Renal cortical epithelial cell (primary cell): ENCODE results near the gene SNED1. TPM values are rescaled to one million over a fixed set of nuclear protein-coding genes. Genes with fewer than 3 reads are reported as not detected.

Experiments
- DNase-seq: peaks from one replicate; pipeline ENCODE4 v3.0.0-alpha.2; 2011; ENCODE audit warnings: low read depth
- total RNA-seq: library from RNA; depleted of rRNA; stranded (reverse); fragments of >200 nt; gene quantifications from 2 replicates; pipeline ENCODE4 v1.2.3, GENCODE V29; 2014

Gene SNED1
- total RNA-seq, 1 donor from 2014 or later, result 4.2 TPM

DNA sequence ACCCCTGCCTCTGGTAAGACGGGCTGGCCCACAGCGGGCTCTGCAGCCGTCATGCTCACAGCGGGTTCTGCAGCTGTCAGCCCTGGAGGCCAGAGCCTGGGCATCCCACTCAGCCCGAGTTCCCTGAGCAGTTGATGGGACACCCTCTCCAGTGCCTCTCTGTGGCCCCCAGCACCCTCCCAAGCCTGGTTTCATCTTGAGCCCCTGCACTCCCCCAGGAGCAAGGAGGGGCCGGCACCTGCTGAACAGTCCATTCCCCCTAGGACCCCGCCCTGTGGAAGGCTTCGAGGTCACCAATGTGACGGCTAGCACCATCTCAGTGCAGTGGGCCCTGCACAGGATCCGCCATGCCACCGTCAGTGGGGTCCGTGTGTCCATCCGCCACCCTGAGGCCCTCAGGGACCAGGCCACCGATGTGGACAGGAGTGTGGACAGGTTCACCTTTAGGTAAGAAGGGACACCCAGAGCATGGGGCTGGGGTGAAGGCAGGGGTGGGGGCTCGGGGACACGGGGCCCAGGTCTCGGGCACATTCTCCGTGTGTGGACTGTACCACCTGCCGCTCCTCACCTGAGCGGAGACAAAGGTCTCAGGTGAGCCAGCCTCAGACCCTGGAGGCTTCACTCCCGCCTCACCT is 69.2 kb downstream of the SNED1 start:
- DNase-seq, result no peak

DNA sequence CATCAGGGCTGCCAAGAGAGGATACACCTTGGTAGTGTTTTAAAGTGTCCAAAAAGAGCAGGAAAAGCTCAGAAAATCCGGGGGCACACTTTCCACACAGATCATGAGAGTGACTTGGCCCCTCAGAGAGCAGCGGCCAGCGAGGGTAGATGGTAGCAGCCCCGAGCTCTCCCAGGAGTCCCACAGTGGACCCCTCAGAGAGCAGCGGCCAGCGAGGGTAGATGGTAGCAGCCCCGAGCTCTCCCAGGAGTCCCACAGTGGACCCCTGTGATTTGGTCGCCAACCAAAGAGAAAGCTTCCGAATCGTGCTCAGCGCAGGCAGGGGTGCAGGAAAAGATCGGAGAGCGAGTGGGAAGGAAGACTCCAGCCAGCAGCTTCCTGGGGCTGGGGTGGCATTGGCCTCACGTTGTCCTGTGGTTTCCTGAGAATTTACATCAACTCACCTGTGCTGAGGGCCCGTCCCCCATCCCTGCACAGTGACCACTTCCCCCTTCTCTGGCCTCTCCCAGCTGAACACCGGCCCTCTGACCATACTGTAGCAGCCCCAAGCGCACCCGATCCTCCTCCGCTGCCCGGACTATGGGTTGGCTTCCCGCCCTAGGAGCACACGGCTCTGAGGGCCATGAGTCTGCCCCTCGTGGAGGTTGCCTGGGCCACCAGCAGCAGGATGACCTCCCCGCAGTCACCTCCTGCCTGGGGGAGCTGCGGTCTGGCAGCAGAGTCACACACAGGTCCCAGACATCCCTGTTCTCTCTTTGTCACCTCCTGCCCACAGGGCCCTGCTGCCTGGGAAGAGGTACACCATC is 69.9 kb downstream of the SNED1 start:
- DNase-seq, result no peak

DNA sequence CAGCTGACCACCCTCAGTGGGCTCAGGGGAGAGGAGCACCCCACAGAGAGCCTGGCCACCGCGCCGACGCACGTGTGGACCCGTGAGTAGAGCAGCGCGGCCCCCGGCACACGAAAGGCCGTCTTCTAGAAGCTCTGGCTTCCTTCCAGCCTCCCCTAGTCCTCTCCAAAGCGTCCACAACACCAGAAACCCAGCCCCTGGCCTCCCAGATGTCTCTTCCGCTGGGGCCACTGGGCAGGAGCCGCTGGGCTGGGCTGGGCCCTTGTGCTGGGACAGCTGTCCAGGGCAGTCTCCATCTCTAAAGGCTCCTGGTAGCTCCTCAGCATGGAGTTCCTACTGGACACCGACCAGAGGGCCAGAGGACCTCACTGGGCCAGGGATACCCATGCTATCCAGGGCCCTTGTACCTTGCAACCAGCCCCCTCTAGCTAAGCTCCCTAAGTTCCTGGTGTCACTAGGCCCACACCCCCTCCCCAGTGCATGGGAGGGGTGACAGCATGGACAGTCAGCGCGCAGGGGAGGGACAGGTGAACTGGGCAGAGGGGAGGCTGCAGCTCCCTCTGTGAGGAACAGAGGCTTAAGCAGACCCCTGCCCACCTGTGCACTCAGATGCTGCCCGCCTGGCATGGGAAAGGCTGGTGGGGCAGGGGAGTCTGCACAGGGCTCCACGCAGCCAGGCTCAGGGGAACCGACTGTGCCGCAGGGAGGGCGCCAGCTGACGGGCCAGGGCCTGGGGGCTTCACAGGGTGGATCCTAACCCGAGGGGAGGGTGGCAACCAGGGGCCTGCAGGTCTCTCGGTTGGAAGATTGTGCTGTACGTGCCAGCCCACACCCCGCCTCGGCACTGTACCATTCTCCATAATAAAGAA is 70.8 kb downstream of the SNED1 start:
- DNase-seq, result no peak

DNA sequence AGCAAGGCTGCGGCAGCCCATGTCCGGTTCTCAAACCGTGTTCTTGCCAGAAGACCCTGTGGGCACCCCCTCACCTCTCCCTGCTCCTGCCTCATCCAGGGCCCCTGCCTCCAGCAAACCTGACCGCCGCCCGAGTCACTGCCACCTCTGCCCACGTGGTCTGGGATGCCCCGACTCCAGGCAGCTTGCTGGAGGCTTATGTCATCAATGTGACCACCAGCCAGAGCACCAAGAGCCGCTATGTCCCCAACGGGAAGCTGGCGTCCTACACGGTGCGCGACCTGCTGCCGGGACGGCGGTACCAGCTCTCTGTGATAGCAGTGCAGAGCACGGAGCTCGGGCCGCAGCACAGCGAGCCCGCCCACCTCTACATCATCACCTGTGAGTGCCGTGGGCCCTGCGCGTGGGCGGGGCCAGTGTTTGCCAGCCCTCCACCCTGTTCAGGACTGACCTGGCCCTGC is 71.4 kb downstream of the SNED1 start:
- DNase-seq, result no peak

DNA sequence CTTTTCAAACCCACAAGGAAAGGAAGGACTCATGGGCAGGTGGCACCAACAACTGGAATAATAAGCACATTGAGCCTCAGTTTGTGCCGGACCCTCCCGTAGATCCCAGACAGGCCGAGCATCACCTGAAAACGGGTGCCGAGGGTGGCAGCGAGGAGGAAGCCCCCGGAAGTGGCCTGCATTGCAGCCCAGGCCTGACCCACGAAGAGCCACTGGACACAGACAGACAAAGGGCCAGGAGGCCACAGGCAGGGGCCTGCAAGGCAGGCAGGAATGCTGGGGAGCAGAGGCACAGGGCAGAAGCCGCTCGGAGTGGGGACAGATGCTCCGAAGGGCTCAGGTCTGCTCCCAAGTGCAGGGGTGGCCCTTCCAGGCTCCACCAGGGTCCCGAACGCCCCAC is 71.9 kb downstream of the SNED1 start:
- no peak for DNase-seq

DNA sequence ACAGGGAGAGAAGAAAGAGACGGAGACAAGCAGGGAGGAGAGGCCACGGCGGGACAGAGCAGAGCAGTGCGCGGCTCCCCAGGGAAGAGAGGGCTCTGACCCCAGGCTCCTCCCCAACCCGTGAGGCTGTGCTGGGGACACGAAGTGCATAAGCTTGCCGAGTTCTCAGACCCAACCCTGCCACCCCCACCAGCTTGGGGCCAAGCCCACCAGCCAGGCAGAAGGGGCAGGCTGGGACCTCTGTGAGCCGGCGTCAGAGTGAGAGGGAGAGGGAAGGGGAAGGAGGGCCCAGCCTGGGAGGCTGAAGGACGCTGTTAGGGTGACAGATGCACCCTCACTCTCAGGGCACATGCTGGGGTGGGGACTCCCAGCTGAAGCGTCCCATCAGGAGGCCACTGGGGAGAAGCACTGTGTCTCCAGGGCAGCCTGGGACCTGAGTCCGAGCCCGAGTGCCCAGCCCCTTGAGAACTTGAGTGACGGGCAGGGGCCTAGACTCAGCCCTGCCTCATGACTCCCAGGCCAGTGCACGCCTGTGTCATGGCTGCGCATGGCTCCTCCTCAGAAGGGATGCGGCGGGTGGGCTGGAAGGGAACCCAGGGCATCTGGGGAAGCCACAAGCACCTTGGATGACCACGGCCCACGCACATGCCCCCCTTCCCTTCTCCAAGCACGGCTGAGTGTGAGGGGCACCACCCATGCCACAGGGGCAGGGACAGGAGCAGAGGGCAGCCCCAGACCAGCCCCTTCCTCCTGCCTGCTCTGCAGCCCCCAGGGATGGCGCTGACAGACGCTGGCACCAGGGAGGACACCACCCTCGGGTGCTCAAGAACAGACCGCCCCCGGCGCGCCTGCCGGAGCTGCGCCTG is 72.6 kb downstream of the SNED1 start:
- DNase-seq, result no peak

DNA sequence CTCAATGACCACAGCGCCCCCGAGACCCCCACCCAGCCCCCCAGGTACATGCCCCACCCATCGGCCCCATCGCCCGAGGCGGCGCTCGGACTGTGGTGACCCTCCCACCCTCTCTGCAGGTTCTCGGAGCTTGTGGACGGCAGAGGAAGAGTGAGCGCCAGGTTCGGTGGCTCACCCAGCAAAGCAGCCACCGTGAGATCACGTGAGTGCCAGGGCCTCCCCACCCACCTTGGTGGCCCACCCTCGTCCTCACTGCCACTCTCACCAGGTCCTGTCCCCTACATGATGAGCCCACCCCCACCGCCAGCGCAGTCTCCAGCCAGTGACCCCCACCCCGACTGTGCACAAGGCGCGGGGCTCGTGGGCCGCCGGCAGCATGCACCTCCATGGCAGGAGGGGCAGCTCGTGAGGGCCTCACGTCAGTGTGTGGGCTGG is 73.3 kb downstream of the SNED1 start:
- no peak for DNase-seq

DNA sequence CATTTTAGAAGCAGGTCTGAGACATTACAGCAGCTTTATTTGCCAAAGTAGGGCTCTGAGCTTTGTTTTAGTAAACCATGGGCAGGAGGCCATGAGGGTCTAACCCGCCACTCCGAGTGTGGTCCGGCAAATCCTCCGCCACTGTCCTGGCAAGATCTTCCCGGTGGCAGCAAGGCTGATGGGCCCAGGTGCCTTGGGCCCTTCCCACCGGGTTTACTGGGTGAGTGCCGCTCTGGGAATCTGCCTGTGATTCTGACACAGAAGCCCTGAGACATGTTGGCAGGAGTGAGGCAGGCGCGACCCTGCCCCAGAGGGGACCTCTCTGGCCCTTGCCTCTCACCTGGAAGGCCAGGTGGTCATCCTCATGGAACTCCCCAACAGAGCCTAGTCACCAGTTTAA is 73.7 kb downstream of the SNED1 start:
- DNase-seq, result no peak

DNA sequence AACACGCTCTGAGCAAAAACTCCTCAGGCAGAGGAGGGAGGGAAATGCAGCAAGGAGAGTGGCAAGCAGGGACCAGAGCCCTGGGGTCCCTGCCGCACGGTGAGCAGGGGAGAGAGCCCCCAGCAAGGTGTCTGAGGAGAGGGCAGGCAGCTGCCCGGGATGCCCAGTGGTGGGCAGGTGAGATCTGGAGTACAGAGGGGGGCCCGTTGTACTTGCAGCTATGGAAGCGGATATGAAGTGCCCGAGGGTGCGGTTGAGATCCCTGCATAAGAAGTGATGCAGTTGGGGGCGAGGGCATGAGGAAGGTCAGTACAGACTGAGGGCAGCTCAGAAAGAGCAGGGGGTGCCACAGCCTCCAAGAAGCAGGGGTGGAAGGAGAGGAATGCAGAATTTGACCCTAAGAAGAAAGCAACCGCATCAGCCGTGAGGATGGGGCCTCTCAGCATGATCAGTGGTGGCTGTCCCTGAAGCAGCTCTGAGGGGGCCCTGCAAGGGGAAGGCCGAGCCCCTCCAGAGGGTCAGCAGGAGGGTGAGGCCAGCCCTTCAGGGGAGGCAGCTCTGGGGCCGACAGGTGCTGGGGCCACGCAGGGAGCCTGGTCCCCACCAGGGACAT is 74.2 kb downstream of the SNED1 start:
- no peak for DNase-seq

DNA sequence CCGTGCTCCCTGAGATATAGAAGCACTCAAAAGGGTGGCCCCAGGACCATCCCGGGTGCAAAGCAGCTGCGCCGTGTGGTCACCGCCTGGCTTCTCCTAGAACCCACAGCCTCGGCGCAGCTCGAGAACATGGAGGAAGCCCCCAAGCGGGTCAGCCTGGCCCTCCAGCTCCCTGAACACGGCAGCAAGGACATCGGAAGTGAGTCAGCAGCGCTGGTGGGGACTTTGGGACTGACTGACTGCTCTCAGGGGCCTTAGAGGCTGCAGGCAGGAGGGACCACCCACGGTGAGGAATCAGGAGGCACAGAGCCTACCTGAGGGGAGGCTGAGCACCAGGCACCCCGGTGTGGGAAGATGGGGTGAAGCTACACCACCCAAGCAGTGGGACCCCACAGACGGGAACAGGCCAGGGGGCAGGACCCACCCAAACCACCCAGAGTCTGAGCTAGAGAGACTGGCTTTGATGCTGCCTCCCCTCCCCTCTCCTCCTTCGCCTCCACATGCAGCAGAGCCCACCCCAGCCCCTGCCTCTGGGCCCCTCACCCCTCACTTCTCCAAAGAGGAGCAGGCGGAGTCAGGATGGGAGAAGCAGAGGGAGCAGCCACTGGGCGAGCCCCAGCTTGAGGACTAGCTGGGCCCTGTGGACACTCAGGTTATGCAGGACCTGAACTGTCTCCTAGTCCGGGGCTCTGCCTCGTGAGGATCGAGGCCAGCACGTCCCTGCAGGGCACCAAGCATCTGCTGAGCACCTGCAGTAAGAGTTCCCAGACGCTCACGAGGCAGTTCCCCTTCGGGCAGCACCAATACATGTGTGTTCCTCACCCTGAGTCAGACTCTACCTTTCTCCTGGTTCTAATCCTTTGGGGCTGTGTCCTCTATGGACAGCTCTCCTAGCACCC is 75.0 kb downstream of the SNED1 start:
- DNase-seq, result no peak

DNA sequence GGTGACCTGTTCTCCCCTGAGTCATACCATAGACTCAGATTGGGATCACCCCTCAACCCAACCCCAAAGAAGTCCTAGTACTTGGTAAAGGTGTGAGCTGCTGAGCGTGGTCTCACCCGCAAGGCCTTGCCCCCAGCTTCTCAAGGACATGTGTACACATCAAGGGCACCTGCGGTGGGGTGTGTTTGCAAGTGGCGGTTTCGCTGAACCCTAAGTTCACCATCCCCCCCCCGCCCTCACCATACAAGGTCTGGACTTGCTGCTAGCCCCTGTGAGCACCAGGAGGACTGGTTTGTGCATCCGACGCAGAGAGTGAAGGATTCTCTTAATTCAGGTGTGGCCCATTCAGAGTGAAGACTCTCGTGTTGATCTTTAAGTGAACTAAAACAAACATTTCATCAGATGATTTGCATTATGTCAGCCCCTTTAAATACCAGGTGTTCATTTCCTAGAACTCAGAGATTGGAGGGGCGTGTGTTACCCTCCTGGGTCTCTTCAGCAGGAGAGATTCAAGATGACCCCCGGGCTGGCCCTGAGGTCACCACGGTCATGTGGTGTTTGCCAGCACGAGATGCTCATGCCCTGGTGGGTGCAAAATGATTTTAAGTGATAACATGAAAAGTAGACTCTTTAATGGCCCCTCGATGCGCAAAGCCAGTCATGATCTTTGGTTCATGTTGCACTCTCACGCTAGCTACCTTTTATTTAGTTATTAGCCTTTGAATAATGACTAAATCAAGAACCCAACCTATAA is 75.8 kb downstream of the SNED1 start:
- no peak for DNase-seq

DNA sequence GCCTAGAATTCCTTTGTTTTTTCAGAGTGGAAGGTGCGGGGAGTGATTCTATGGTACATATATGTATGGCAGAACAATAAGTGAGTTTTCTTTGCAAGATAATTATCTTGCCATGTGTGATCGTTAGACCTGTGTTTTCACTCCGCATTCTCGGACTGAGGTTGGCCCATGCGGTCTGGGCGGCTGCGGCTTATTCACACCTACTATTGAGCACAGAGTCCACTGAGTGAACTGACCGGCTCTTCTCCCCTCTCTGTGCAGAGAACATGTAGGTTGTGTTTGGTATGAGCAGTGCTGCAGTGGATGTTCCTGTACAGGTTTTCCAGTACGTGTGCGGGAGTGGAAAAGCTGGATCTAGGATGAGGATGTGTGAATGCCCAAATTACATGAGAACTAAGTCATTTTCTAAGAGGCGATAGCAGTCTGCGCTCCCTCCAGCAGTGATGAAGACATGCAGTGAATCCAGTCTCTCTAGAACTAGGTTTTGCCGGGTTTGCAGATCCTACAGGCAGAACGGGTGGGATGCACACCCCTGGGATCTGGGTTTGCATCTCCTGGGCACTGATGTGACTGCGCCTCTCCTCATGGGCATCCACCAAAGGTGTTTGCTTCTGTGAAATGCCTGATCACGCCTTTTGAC is 76.6 kb downstream of the SNED1 start:
- no peak for DNase-seq

DNA sequence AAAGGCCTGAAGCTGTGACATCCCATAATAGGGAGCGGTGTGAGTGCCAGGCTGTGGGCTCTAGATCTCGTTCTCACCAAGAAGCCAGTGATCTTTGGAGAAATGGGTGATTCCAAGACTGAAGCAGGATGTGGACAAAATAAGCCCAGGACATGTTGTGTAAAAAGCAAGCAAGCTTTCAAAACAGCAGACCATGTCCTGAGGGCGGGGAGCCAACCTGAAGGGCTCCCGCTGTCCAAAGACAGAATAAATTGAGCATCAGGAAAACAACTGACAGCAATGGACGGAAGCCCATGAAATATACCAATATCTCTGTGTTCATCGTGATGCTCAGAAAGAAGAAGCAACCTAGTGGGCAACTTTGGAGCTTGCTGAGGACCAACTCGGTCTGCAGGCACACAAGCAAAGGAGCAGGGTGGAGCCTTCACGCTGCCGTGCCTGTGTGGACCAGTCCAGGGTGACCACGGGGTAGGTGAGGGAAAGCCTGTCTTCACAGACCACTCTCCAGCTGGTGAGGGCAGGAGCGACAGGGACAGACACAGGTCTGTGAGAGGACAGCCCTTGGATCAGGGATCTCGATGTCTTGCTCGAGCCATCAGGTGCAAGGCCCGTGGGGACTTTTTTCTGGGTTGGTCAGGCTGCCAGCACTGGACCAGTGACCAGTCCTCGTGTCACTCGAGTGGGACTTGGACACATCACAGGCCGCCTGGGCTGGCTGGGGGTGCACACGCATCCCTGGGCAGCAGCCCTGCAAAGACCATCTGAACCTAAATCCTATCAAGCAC is 82.2 kb downstream of the SNED1 start:
- DNase-seq, result no peak

DNA sequence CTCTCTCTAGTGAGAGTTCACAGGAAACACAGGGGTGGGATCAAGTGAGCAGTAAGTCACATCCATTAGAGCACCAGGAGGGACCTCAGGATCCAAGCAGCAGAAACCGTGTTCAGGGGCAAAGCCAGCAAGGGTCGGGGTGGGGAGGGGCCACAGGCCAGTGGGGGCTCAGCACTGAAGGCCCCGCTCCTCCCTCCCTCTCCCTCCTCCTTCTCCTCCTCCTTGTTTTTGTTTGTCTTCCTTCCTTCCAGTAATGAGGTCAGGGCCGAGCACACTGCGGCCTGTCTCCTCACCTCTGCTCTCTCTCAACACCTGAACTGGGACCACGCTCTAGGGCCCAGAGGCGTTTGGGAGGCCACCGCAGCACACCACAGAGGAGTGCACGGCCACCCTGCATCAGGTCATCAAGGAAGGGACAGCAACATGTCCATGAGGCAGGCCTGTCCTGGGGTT is 82.8 kb downstream of the SNED1 start:
- DNase-seq, result no peak

DNA sequence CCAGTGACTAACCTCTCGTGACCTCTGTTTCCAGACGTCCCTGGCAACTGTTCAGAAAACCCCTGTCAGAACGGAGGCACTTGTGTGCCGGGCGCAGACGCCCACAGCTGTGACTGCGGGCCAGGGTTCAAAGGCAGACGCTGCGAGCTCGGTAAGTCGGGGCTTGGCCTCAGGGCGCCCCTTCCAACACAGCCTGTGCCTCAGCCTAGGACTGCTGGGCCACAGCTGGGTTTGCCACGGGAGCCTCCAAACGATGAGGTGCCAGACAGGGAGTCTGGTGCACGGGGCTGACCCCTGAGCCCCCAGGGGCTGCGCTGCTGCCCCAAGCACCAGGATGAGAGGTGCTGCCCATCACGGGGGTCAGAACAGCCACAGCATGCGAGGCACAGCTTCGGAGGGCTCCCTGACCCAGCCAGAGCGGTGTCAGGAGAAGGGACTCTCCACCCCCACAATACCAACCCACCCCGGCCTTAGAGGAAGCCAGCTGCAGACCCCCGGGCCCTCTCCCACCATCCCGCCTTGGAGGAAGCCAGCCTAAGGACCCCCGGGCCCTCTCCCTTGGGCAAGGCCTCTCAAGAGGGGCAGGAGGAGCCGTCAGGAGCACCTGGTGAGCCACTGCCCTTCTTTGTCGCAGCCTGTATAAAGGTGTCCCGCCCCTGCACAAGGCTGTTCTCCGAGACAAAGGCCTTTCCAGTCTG is 83.4 kb downstream of the SNED1 start:
- DNase-seq, result no peak

DNA sequence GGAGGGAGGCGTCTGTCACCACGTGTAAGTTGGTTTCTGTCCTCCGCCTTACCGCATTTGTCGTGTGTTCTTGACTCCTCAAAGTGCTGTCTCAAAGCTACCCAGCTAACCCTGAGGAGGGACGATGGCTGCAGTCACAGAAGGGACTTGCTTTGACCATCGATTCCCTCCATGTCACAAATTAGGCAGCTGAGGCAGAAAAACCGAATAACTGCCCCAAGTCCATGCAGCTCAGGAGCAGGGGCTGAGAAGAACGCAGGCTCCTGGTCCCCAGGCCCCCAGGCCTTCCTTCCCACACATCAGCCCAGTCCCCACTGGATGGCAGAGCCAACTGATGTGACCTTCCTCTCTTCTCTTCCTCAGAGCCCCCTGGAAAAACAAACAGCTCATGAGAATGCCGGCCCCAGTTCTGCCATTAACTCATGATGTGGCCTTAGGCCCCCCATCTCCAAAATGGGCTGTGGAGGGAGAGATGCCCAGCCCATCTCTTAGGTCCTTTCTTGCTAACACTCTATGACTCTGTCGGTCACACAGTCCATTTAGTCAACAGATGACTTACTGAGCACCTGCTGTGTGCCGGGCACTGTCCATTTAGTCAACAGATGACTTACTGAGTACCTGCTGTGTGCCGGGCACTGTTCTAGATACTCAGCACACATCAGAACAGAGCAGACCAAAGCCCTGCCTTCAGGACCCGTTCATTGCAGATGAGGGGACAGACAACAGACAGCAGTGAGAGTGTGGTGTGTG is 84.1 kb downstream of the SNED1 start:
- no peak for DNase-seq

DNA sequence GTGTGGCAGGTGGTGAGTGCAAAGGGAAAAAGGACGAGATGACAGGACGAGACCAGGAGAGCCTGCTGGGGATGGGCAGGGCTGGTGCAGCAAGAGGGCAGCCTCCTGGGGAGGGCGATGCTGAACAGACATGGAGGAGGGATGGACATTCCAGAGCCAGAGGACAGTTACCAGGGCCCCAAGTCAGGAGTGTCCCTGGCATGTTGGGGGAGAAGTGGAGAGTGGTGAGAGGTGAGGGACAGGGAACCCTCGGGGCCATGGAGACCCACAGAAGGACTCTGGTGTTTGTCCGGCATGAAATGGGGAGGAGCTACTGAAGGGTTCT is 84.6 kb downstream of the SNED1 start:
- DNase-seq, result no peak
